Breast epithelium (tissue), 4 donors: Measurements from ENCODE around the gene CNTN5. TPM values are rescaled to one million over a fixed set of nuclear protein-coding genes. Genes with fewer than 3 reads are reported as not detected.

Experiments
- DNase-seq, 2 donors: peaks; one replicate each; pipeline ENCODE4 v3.0.0-alpha.2; 2019; ENCODE audit warnings: low spot score in 2 of 2
- H3K27ac ChIP-seq, 2 donors: fragments of 200-600 bp; sonication (generic) in 1 of 2; one replicate each; pipeline ENCODE4 v1.5.1; 2016 to 2019; ENCODE audit warnings: mild to moderate bottlenecking in 1 of 2
- H3K27me3 ChIP-seq, 2 donors: fragments of 200-600 bp; sonication (generic) in 1 of 2; one replicate each; pipeline versions ENCODE4 v1.5.1 to v1.6.0; 2017 to 2019; ENCODE audit warnings: control low read depth in 1 of 2, mild to moderate bottlenecking in 1 of 2
- H3K36me3 ChIP-seq: fragments of 200-600 bp; one replicate; pipeline ENCODE4 v1.5.1; 2019
- H3K4me1 ChIP-seq, 2 donors: fragments of 200-600 bp; sonication (generic); one replicate each; pipeline ENCODE4 v1.5.1; 2016 to 2019; ENCODE audit warnings: control low read depth in 1 of 2
- H3K4me3 ChIP-seq, 3 donors: fragments of 200-600 bp; sonication (generic); 1 replicate in 2 of 3; 2 replicates in 1 of 3; pipeline ENCODE4 v1.5.1; 2016 to 2019; ENCODE audit warnings: mild to moderate bottlenecking in 3 of 3, moderate library complexity in 2 of 3
- H3K9me3 ChIP-seq, 2 donors: fragments of 200-600 bp; sonication (generic) in 1 of 2; one replicate each; pipeline ENCODE4 v1.5.1; 2016 to 2019; ENCODE audit warnings: control low read depth in 1 of 2
- CTCF ChIP-seq, 3 donors: fragments of 450-650 bp; IDR thresholded peaks; one replicate each; pipeline ENCODE4 v1.5.1; 2016 to 2017; ENCODE audit warnings: antibody characterized with exemption in 3 of 3, mild to moderate bottlenecking in 3 of 3, moderate library complexity in 3 of 3
- POLR2A ChIP-seq: fragments of 450-650 bp; IDR thresholded peaks from one replicate; pipeline ENCODE4 v1.6.1; 2016; ENCODE audit warnings: antibody characterized with exemption, mild to moderate bottlenecking, moderate library complexity
- POLR2AphosphoS5 ChIP-seq, 3 donors: sonication (generic); formaldehyde crosslinking; IDR thresholded peaks; one replicate each; pipeline ENCODE4 v1.6.1; 2017; ENCODE audit warnings: antibody characterized with exemption in 3 of 3
- intact Hi-C: fragments of 100-400 bp; cut with DNase I; formaldehyde crosslinking; loops from one replicate; pipeline ENCODE4 v1.15.1; 2023; ENCODE audit warnings: low total_unique reads
- total RNA-seq, 3 donors: library from RNA; depleted of rRNA; stranded (reverse); fragments of >200 nt; gene quantifications; one replicate each; pipeline ENCODE4 v1.1.0, GENCODE V29; 2016

CNTN5 gene
- total RNA-seq, 3 donors from 2014 or later = not detected

DNA sequence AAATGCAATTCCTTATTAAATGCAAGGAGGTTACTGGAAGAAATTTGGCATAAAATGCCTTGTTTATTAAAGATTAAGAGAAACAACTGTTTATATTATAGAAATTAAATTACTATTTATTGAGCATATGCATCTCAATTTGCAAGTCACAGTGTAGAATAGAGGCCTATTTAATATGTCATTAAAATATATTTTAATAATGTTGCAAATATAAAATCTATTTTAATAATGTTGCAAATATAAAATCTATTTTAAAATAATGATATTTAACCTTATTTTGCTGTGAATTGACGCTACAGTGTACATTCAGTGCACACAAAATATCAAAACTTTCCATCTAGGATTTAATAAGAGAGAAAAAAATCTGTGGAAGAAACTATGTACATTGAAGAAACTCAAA is 188.1 kb downstream of the CNTN5 start:
- TF ChIP-seq CTCF (IDR thresholded peaks at IDR 0.05) = no peak
- no peak for TF ChIP-seq POLR2AphosphoS5 (IDR thresholded peaks at IDR 0.05)
- TF ChIP-seq POLR2A = no peak
- Histone ChIP-seq H3K36me3 (no peaks in the 10 kb centered on the region), H3K4me1 (no peaks in the 10 kb centered on the region), H3K4me3 (no peak overlapping the region), H3K9me3 (no peaks in the 10 kb centered on the region), H3K27ac (no peak overlapping the region), H3K27me3 (no peaks in the 10 kb centered on the region)
- intact Hi-C loops = no loop called here
- no peak for DNase-seq

- intact Hi-C loops = no loop called here
- no peak overlapping the region for H3K27ac ChIP-seq
- no peak for DNase-seq
These were observed 208.8 kb downstream of the CNTN5 start for GRCh38 chr11:99229544-99229943.

DNA sequence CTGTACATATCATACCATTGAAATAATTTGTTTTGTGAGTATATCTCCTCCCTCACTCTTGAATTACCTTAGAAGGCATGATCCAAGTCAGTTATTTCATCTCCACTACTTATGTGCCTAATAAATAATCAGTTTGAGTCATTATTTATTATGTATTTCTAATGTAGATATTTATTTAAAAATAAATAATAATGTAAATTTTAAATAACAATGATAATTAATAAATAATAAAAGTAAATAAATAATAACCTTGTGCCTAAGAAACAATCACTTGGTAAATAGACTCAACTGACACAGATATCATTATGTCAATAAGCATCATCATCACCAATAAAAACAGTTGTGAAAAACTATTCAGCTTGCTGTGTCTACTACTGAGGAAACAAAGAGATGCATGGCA is 213.8 kb downstream of the CNTN5 start:
- no peak for DNase-seq
- Histone ChIP-seq H3K4me1 (no peaks in the 10 kb centered on the region), H3K4me3 (no peak overlapping the region), H3K27ac (no peak overlapping the region), H3K36me3 (no peaks in the 10 kb centered on the region), H3K9me3 (no peaks in the 10 kb centered on the region), H3K27me3 (no peaks in the 10 kb centered on the region)
- TF ChIP-seq POLR2AphosphoS5 (IDR thresholded peaks at IDR 0.05) = no peak
- TF ChIP-seq CTCF (IDR thresholded peaks at IDR 0.05) = no peak
- TF ChIP-seq POLR2A = no peak
- intact Hi-C loops = no loop called here

More at GRCh38 chr11:99229544-99229943, 208.8 kb downstream of the CNTN5 start:
- H3K4me3 ChIP-seq = no peak overlapping the region
- TF ChIP-seq POLR2AphosphoS5 (IDR thresholded peaks at IDR 0.05) = no peak
- TF ChIP-seq POLR2A = no peak
- no peak for TF ChIP-seq CTCF (IDR thresholded peaks at IDR 0.05)
- no peaks in the 10 kb centered on the region for H3K9me3 ChIP-seq
- no peaks in the 10 kb centered on the region for H3K27me3 ChIP-seq
- no peaks in the 10 kb centered on the region for H3K4me1 ChIP-seq
- no peaks in the 10 kb centered on the region for H3K36me3 ChIP-seq

DNA sequence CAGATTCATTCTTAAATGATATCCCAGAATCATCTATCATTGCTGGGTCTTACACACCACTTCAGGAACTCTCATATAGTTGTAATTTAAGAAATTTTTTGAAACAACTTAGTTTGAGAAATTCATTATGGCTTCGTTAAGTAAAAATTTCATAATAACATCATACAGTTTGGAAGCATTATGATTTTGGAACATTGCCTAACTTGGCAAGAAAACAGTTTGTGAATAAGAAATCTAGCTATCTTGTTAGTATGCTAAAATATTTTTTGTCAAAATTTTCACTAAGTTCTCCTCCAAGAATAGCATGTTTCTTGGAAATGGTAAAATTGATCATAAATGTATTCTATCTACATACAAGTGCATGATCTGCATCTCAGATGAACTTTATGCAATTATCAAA is 217.7 kb downstream of the CNTN5 start:
- Histone ChIP-seq H3K4me3 (no peak overlapping the region), H3K27me3 (no peaks in the 10 kb centered on the region), H3K36me3 (no peaks in the 10 kb centered on the region), H3K9me3 (no peaks in the 10 kb centered on the region), H3K4me1 (no peaks in the 10 kb centered on the region), H3K27ac (no peak overlapping the region)
- TF ChIP-seq POLR2A = no peak
- TF ChIP-seq POLR2AphosphoS5 (IDR thresholded peaks at IDR 0.05) = no peak
- TF ChIP-seq CTCF (IDR thresholded peaks at IDR 0.05) = no peak
- intact Hi-C loops = no loop called here
- no peak for DNase-seq

- no peak for DNase-seq
- H3K4me3 ChIP-seq = no peak overlapping the region
- TF ChIP-seq POLR2A (no peak), POLR2AphosphoS5 (IDR thresholded peaks at IDR 0.05) (no peak), CTCF (IDR thresholded peaks at IDR 0.05) (no peak)
- no peaks in the 10 kb centered on the region for H3K36me3 ChIP-seq
- H3K4me1 ChIP-seq = no peaks in the 10 kb centered on the region
- H3K9me3 ChIP-seq = no peaks in the 10 kb centered on the region
- intact Hi-C loops = no loop called here
- H3K27ac ChIP-seq = no peak overlapping the region
- H3K27me3 ChIP-seq = no peaks in the 10 kb centered on the region
These were observed 219.7 kb downstream of the CNTN5 start for GRCh38 chr11:99240192-99241030.
